ENCODE data around the gene ZNF778.

ZNF778 gene

DNA sequence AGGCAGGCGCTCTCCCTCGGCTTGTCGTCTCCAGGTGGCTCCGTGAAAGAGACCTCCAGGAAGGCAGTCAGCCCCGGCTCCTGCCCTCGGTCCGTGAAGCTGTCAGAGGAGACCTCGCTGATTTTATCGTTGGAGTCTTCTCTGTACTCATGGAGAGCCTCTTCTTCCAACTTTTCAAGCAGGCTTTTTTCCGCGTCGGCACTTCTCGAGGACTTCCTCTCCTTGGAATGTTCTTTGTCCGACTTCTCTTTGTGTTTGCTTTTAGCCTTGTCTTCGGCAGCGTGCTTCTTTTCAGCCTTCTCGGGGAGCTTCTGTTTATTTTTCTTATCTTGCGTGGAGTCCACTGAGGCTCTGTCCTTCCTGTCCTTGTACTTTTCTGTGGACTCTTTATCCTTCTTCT, 65.0 kb downstream of the ZNF778 start:
- no peak overlapping the region for H3K4me3 ChIP-seq (ENCODE audit: low read length)

DNA sequence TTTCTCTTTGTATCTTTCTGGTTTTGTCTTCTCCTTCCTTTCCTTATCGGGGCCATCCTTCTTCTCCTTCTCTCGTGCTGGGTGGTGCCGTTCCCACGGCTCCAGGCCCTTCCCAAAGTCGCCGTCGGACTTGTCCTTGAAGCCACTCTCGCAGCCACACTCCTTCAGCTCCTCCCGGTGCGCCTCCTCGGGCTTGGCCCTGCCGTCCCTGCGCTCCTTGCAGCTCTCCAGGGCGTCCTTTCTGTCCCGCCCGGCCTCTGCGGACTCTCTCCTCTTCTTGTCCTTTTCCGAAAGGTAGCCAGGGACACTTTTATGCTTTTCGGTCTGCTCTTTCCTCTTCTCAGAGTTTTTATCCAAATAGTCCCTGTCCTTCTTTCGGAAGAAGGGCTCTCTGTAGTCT, 65.9 kb downstream of the ZNF778 start:
- DNase-seq (ENCODE audit: low read depth, low spot score) = no peak
- no peak overlapping the region for H3K4me3 ChIP-seq (ENCODE audit: low read length)

More for the DNA sequence above, 65.0 kb downstream of the ZNF778 start:
- no peak for DNase-seq (ENCODE audit: low read depth, low spot score)

DNA sequence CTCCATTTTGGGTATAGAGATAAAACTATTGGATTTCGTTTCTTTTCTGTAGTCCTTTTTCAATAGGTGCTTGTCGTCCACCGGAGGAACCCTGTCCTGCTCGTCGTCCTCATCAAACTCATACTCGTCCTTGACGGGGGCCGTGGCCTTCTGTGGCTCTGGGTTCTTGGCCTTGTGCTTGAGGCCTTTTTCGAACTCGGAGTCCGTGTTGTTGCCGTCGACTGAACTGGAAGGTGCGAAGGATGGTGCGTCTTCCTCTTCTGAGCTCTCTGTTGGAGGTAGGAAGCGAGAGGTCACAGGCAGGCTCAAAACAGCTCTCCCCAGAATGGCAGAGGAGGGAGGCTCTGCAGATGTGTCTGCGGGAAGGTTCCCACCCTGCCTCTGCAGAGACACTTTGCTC, 67.9 kb downstream of the ZNF778 start:
- no peak overlapping the region for H3K4me3 ChIP-seq (ENCODE audit: low read length)

DNA sequence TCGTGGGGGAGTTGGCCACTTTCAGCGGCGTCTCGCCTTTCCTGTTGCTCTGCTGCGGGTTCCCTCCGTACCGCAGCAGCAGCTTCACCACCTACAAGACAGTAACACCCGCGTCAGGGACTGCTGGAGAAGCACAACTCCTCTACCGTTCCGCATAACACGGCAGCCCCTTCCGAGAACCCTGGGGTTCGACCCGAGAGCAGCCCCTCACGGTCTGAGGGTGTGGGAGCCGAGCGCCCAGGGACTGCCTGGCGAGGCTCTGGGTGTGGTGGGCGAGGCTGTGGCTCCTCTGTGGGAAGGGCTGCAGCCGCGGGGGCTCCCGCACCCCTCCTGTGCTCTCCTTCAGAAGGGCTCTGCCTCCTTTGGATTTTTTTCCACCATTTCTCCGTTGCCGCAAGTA, 68.6 kb downstream of the ZNF778 start:
- H3K4me3 ChIP-seq (ENCODE audit: low read length) = no peak overlapping the region
- no peak for DNase-seq (ENCODE audit: low read depth, low spot score)

More for the DNA sequence above, 67.9 kb downstream of the ZNF778 start:
- DNase-seq (ENCODE audit: low read depth, low spot score) = no peak
